Muscle of leg (tissue), 11 donors: ENCODE results near the gene CTTNBP2NL. TPM values are rescaled to one million over a fixed set of nuclear protein-coding genes. Genes with fewer than 3 reads are reported as not detected.
A peak's percentile ranks its signal among the peaks of the same experiment; 100 is the strongest.
"Not testable (repeated sequence)": the region's sequence is repeated elsewhere in the genome, so short reads cannot be mapped to it uniquely, and the experiment has no call there.

Source experiments
- DNase-seq: peaks from one replicate; pipeline ENCODE4 v3.0.0; 2013
- H3K27ac ChIP-seq: one replicate; pipeline ENCODE4 v1.5.1; 2013; ENCODE audit warnings: mild to moderate bottlenecking, low read length, control low read depth
- H3K27me3 ChIP-seq: one replicate; pipeline ENCODE4 v1.6.1; 2013; ENCODE audit warnings: low read length; ENCODE audit not compliant: control insufficient read depth, insufficient read depth
- H3K36me3 ChIP-seq: one replicate; pipeline ENCODE4 v1.6.1; 2013; ENCODE audit warnings: low read length; ENCODE audit not compliant: control insufficient read depth, insufficient read depth
- H3K4me1 ChIP-seq: one replicate; pipeline ENCODE4 v1.6.1; 2013; ENCODE audit warnings: low read length; ENCODE audit not compliant: control insufficient read depth, insufficient read depth
- H3K4me3 ChIP-seq: one replicate; pipeline ENCODE4 v1.5.1; 2013; ENCODE audit warnings: low read length, control low read depth
- H3K9me3 ChIP-seq: replicated peaks from 2 replicates; pipeline ENCODE4 v1.6.1; 2013; ENCODE audit warnings: low read depth, low read length; ENCODE audit not compliant: control insufficient read depth
- WGBS: methylation state at CpG from one replicate; pipeline ENCODE4 v1.1.5; 2013; ENCODE audit warnings: missing lambda C conversion rate; ENCODE audit not compliant: insufficient coverage; 5-methylcytosine and 5-hydroxymethylcytosine counted together
- polyA plus RNA-seq, 8 donors: library from polyadenylated mRNA; unstranded; fragments of 120-200 nt; gene quantifications; one replicate each; pipeline versions ENCODE4 v1.2.1 to v1.2.3, GENCODE V29; 2013; ENCODE audit warnings: inconsistent platforms in 1 of 8, low replicate concordance in 1 of 8; ENCODE audit not compliant: insufficient read length in 8 of 8, insufficient read depth in 1 of 8
- total RNA-seq: library from RNA; stranded (reverse); fragments of 120-200 nt; gene quantifications from one replicate; pipeline ENCODE4 v1.2.4, GENCODE V29; 2013

The CTTNBP2NL gene
- total and polyA plus RNA-seq, 9 donors: 8.3 to 19.4 (median 15.1) TPM

DNA sequence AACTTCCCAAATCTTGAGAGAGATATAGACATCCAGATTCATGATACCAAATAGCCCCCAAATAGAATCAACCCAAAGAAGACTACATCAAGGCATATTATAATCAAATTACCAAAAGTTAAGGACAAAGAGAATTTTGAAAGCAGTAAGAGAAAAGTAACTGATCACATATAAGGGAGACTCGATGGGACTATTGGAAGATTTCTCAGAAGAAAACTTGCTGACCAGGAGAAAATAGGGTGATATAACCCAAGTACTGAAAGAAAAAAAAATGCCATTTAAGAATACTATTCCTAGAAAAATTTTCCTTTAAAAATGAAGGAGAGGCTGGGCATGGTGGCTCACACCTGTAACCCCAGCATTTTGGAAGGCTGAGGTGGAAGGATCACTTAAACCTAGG, 82.3 kb downstream of the CTTNBP2NL start:
- no peak for DNase-seq
- H3K4me1 ChIP-seq: no peaks in the 10 kb centered on the region
- H3K27ac ChIP-seq: no peak overlapping the region
- peaks cover 2% of the 10 kb centered on the region for H3K27me3 ChIP-seq
- peaks cover 20% of the 10 kb centered on the region for H3K9me3 ChIP-seq
- H3K36me3 ChIP-seq: no peaks in the 10 kb centered on the region
- H3K4me3 ChIP-seq: no peak overlapping the region
- WGBS: no CpG with 5 or more reads among the region's 1 CpG

DNA sequence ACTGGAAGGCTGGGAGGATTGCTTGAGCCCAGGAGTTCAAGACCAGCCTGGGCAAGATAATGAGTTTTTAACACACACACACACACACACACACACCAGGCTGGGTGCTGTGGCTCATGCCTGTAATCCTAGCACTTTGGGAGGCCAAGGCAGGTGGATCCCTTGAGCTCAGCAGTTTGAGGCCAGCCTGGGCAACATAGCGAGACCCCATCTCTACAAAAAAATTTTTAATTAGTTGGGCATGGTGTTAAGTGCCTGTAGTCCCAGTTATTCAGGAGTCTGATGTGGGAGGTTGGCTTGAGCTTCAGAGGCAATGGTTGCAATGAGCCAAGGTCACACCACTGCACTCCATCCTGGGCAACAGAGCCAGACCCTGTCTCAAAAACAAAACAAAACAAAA, 90.0 kb downstream of the CTTNBP2NL start:
- DNase-seq, H3K36me3 ChIP-seq, H3K9me3 ChIP-seq, H3K4me3 ChIP-seq, H3K27ac ChIP-seq, H3K4me1 ChIP-seq, H3K27me3 ChIP-seq: not testable (repeated sequence)
- no CpG with 5 or more reads among the region's 1 CpG for WGBS

DNA sequence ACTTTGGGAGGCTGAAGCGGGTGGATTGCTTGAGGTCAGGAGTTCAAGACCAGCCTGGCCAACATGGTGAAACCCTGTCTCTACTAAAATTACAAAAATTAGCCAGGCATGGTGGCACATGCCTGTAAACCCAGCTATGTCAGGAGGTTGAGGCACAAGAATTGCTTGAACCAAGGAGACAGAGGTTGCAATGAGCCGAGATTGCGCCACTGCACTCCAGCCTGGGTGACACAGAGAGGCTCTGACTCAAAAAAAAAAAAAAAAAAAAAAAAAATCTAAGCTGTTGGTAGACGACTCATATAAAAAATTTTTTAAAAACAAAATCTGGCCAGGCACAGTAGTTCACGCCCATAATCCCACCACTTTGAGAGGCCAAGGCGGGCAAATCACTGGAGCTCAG, 91.7 kb downstream of the CTTNBP2NL start:
- H3K9me3 ChIP-seq, H3K36me3 ChIP-seq, DNase-seq, H3K4me1 ChIP-seq, H3K27me3 ChIP-seq, H3K27ac ChIP-seq, H3K4me3 ChIP-seq: not testable (repeated sequence)
- 83% methylated on average over 1 of the region's 6 CpGs for WGBS

- Histone ChIP-seq H3K9me3 (no peaks in the 10 kb centered on the region), H3K4me3 (no peak overlapping the region), H3K27me3 (no peaks in the 10 kb centered on the region), H3K36me3 (no peaks in the 10 kb centered on the region), H3K27ac (no peak overlapping the region), H3K4me1 (no peaks in the 10 kb centered on the region)
- no peak for DNase-seq
- WGBS: no CpG with 5 or more reads among the region's 5 CpGs
These were observed 92.1 kb downstream of the CTTNBP2NL start for GRCh38 chr1:112488141-112488540.

- no peaks in the 10 kb centered on the region for H3K27me3 ChIP-seq
- H3K36me3 ChIP-seq: no peaks in the 10 kb centered on the region
- H3K9me3 ChIP-seq: no peaks in the 10 kb centered on the region
- no peak for DNase-seq
- 80% methylated on average over 1 of the region's 1 CpG for WGBS
- H3K27ac ChIP-seq: no peak overlapping the region
- H3K4me3 ChIP-seq: no peak overlapping the region
- H3K4me1 ChIP-seq: no peaks in the 10 kb centered on the region
These were observed 96.1 kb downstream of the CTTNBP2NL start for GRCh38 chr1:112492076-112492475.

GRCh38 chr1:112493351-112493750, 97.3 kb downstream of the CTTNBP2NL start:
- H3K27ac ChIP-seq: no peak overlapping the region
- H3K4me1 ChIP-seq: no peaks in the 10 kb centered on the region
- no peaks in the 10 kb centered on the region for H3K27me3 ChIP-seq
- H3K36me3 ChIP-seq: no peaks in the 10 kb centered on the region
- H3K4me3 ChIP-seq: no peak overlapping the region
- 73% methylated on average over 1 of the region's 6 CpGs for WGBS
- DNase-seq: no peak
- no peaks in the 10 kb centered on the region for H3K9me3 ChIP-seq

DNA sequence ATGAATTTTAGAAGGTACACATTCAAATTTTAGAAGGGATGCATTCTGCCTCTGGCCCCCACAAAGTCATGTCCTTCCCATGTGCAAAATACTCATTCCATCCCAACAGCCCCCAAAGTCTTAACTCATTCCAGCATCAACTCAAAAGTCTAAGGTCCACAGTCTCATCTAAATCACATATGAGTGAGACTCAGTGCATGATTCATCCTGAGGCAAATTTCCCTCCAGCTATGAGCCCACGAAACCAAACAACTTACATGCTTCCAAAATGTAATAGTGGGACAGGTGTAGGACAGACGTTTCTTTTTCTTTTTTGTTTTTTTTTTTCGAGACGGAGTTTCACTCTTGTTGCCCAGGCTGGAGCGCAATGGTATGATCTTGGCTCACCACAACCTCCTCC, 100.3 kb downstream of the CTTNBP2NL start:
- no peaks in the 10 kb centered on the region for H3K36me3 ChIP-seq
- no peaks in the 10 kb centered on the region for H3K9me3 ChIP-seq
- no peaks in the 10 kb centered on the region for H3K4me1 ChIP-seq
- H3K4me3 ChIP-seq: no peak overlapping the region
- H3K27ac ChIP-seq: no peak overlapping the region
- WGBS: 60% methylated on average over 1 of the region's 5 CpGs
- peaks cover 6% of the 10 kb centered on the region for H3K27me3 ChIP-seq
- no peak for DNase-seq

DNA sequence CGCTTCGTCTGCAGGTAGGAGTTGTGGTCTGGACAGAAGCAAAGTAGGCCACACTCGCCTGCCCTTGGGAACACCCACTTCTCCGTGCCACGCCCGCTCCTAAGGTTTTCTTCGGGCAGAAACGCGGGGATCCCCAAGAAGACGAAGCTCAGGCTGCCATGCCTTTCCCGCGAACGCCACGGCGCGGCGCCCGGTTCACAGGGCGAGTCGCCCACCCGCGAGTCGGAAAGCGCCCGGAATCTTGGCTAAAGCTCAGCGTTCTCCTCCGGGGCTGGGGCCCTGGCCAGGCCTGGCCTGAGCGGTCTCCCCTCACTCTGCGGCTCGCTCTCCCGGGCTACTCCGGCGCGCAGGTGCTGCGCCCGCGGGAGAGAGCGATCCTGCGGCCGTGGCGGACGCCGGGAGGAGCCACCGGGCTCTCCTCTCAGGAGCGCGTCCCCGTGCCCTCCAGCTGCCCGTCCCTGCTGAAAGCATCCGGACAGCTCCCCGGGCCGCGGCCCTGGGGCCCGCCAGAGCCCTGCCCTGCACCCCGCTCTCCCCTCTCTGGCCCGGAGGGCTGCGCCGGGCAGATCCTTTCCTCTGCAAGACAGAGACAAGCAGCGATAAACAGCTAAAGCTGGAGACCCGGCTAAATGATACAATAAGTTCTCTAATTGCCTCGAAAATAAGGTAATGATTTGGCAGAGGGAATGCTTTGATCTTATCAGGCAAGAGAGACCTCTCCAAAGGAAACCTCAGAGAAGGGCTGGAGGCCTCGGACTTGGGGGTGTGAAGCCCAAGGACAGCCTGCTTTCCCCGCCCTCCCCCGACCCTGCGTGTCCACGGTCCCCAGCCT, 106.0 kb downstream of the CTTNBP2NL start:
- H3K4me1 ChIP-seq: peaks cover 30% of the 10 kb centered on the region
- WGBS: under 1% methylated on average over 54 of the region's 65 CpGs
- H3K27me3 ChIP-seq: peaks cover 60% of the 10 kb centered on the region
- no peaks in the 10 kb centered on the region for H3K9me3 ChIP-seq
- H3K36me3 ChIP-seq: no peaks in the 10 kb centered on the region
- H3K4me3 ChIP-seq: peak overlapping the region; percentile 41
- H3K27ac ChIP-seq: no peak overlapping the region
- DNase-seq: peak; percentile 81

DNA sequence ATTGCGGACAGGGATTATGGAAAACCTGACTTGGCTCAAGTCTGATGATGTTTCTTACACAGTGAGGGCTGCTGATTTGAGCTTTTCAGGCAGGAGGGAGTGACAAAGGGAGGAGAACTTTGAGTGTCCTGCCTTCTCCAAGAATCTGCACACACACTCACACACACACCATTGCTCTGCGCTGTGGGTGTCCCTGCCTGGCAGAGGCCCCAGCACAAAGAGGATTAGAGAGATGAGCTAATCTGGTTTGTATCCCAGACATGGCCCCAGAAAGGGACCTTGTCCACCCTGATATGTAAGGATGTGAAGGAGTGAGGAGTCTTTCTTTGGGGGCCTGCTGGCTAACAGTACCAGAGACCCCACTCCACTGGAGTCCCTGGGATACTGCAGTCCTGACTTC, 106.8 kb downstream of the CTTNBP2NL start:
- no peak overlapping the region for H3K4me3 ChIP-seq
- peaks cover 68% of the 10 kb centered on the region for H3K27me3 ChIP-seq
- no peak overlapping the region for H3K27ac ChIP-seq
- no peaks in the 10 kb centered on the region for H3K36me3 ChIP-seq
- WGBS: 50% methylated on average over 1 of the region's 2 CpGs
- DNase-seq: peak; percentile 53
- peaks cover 34% of the 10 kb centered on the region for H3K4me1 ChIP-seq
- no peaks in the 10 kb centered on the region for H3K9me3 ChIP-seq

DNA sequence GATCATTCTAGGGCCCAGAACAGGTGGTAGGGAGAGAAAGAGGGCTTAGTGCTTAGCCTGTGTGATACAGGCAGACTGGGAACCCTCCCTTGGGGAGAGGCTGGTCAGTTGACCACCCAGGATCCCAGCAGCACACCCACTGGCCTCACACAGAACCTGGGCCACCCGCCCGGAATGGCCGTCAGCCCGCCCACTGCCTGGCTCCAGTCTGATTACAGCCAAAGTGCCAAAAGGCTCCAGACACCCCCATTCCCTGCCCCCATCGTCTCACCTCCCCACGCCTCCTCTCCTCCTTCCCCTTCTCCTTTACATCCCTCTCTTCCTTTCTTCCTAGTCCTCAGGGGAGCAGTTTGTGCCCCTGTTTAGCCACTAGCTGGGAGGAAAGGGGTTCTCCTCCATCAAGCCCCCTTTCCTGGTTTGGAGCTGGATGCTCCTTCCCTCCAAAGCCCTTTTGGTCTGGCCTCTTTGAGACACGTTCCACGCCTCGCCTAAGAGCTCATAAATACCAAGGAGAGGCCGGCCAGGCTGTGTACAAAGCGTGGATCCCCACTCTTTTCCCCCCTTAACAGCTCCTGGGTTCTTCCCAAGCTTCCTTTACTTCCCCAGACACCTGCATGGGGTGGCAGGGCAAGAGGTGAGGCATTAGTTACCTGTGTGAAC, 108.1 kb downstream of the CTTNBP2NL start:
- Histone ChIP-seq H3K27me3 (peaks cover 79% of the 10 kb centered on the region), H3K27ac (no peak overlapping the region), H3K36me3 (no peaks in the 10 kb centered on the region), H3K4me1 (peaks cover 44% of the 10 kb centered on the region), H3K9me3 (no peaks in the 10 kb centered on the region), H3K4me3 (no peak overlapping the region)
- WGBS: 36% methylated on average over 6 of the region's 11 CpGs
- DNase-seq: peak; percentile 48
